Measurements from ENCODE around the gene FKBP1B. TPM values are rescaled to one million over a fixed set of nuclear protein-coding genes. Genes with fewer than 3 reads are reported as not detected.

Gene FKBP1B
- total RNA-seq, 1 donor from 2014 or later = 1.4 TPM

GRCh38 chr2:24048769-24049484 is 614 bp upstream of the FKBP1B start:
- Mint-ChIP-seq H3K27ac (no peak overlapping the region), H3K4me3 (no peak overlapping the region), H3K36me3 (ENCODE audit: low read depth) (peaks cover 5% of the 10 kb centered on the region), H3K9me3 (no peaks in the 10 kb centered on the region), H3K27me3 (no peaks in the 10 kb centered on the region), H3K4me1 (peaks cover 29% of the 10 kb centered on the region)
- ATAC-seq (ENCODE audit: low read depth) (no peak), DNase-seq (no peak)
- intact Hi-C loops (cut with micrococcal nuclease) = no loop called here
- TF ChIP-seq, protein P1, sequence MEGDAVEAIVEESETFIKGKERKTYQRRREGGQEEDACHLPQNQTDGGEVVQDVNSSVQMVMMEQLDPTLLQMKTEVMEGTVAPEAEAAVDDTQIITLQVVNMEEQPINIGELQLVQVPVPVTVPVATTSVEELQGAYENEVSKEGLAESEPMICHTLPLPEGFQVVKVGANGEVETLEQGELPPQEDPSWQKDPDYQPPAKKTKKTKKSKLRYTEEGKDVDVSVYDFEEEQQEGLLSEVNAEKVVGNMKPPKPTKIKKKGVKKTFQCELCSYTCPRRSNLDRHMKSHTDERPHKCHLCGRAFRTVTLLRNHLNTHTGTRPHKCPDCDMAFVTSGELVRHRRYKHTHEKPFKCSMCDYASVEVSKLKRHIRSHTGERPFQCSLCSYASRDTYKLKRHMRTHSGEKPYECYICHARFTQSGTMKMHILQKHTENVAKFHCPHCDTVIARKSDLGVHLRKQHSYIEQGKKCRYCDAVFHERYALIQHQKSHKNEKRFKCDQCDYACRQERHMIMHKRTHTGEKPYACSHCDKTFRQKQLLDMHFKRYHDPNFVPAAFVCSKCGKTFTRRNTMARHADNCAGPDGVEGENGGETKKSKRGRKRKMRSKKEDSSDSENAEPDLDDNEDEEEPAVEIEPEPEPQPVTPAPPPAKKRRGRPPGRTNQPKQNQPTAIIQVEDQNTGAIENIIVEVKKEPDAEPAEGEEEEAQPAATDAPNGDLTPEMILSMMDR (IDR thresholded peaks at IDR 0.05) = no peak
- CTCF ChIA-PET = no interaction called here
- POLR2A ChIA-PET = interaction anchor here (0.6 to 2.9 kb wide), 4 partner anchors 27 to 122 kb away, joined by 3 to 30 read pairs (median 12); partner anchors contain the start of genes ATAD2B and SF3B6

GRCh38 chr2:24050041-24050979 is 769 bp downstream of the FKBP1B start:
- ATAC-seq (ENCODE audit: low read depth) (no peak), DNase-seq (peak; percentile 24)
- Mint-ChIP-seq H3K27ac (no peak overlapping the region), H3K36me3 (ENCODE audit: low read depth) (peaks cover 5% of the 10 kb centered on the region), H3K27me3 (no peaks in the 10 kb centered on the region), H3K4me3 (no peak overlapping the region), H3K9me3 (no peaks in the 10 kb centered on the region), H3K4me1 (peaks cover 24% of the 10 kb centered on the region)
- TF ChIP-seq, protein P1 (IDR thresholded peaks at IDR 0.05) = no peak
- intact Hi-C loops (cut with micrococcal nuclease) = no loop called here
- CTCF ChIA-PET = interaction anchor here (2.4 kb wide), 1 partner anchor 34 kb away, joined by 6 read pairs; the partner anchor contains the start of gene TP53I3
- POLR2A ChIA-PET = interaction anchor here (0.6 to 2.9 kb wide), 4 partner anchors 26 to 1242 kb away, joined by 3 to 30 read pairs (median 12); partner anchors contain the start of genes ATAD2B and SF3B6

DNA sequence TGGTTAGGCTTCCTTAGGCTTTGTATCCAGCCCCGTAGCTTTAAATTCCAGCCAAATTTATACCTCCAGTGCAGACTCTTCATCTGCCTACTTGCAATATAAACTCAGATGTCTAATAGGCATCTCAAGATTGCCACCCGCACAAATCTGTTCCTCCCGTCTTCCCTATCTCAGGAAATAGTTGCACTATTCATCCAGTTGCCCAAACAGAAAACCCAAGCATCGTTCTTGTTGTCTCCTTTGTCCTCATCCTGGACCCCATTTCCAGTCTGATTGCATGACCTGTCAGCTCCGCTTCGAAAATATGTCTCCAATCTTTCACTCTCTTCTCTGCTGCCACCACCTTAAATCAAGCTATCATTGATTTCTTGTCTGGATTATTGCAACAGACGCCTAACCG is 2.3 kb downstream of the FKBP1B start:
- H3K36me3 Mint-ChIP-seq (ENCODE audit: low read depth) = peaks cover 5% of the 10 kb centered on the region
- H3K27ac Mint-ChIP-seq = no peak overlapping the region
- POLR2A ChIA-PET = interaction anchor here (1.4 kb wide), 1 partner anchor 125 kb away, joined by 4 read pairs; the partner anchor contains the start of gene ATAD2B
- no peak for DNase-seq
- intact Hi-C loops (cut with micrococcal nuclease) = no loop called here
- TF ChIP-seq, protein P1 (IDR thresholded peaks at IDR 0.05) = no peak
- peaks cover 18% of the 10 kb centered on the region for H3K4me1 Mint-ChIP-seq
- no peak for ATAC-seq (ENCODE audit: low read depth)
- no peaks in the 10 kb centered on the region for H3K9me3 Mint-ChIP-seq
- H3K27me3 Mint-ChIP-seq = no peaks in the 10 kb centered on the region
- no peak overlapping the region for H3K4me3 Mint-ChIP-seq
- CTCF ChIA-PET = interaction anchor here (0.9 to 2.4 kb wide), 2 partner anchors 32 to 125 kb away, joined by 3 to 6 read pairs; partner anchors contain the start of genes ATAD2B and TP53I3

DNA sequence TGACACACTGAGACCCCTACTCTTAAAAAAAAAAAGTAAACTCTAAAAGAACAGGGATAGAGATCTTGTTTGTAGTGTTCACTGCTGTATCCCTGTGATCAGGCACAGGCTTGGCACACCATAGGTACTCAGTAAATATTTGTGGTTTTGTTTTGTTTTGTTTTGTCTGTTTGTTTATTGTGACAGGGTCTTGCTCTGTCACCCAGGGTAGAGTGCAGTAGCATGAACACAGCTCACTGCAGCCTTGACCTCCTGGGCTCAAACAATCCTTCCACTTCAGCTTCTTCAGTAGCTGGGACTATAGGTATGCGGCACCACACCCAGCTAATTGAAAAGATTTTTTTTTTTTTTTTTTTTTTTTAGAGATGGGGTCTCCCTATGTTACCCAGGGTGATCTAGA is 3.4 kb downstream of the FKBP1B start:
- Mint-ChIP-seq H3K36me3 (ENCODE audit: low read depth) (no peaks in the 10 kb centered on the region), H3K4me3 (no peak overlapping the region), H3K4me1 (peaks cover 7% of the 10 kb centered on the region), H3K9me3 (no peaks in the 10 kb centered on the region), H3K27me3 (no peaks in the 10 kb centered on the region), H3K27ac (no peak overlapping the region)
- no peak for ATAC-seq (ENCODE audit: low read depth)
- ChIA-PET CTCF (interaction anchor here (0.9 kb wide), 1 partner anchor 126 kb away, joined by 3 read pairs; the partner anchor contains the start of gene ATAD2B), POLR2A (interaction anchor here (1.2 kb wide), 1 partner anchor 23 kb away, joined by 6 read pairs; the partner anchor contains the start of gene SF3B6)
- intact Hi-C loops (cut with micrococcal nuclease) = no loop called here
- no peak for DNase-seq
- TF ChIP-seq, protein P1 (IDR thresholded peaks at IDR 0.05) = no peak

Data from activated B cell treated with CpG ODN at 0.5 μM for 24 hours (primary cell).